ENCODE measurements around the gene RAP1A.
"Not testable (repeated sequence)": the region's sequence is repeated elsewhere in the genome, so short reads cannot be mapped to it uniquely, and the experiment has no call there.

RAP1A gene

GRCh38 chr1:111629190-111629954 is 9.8 kb downstream of the RAP1A start:
- no peak for TF ChIP-seq MAX (IDR thresholded peaks at IDR 0.05; ENCODE audit: low read depth, low read length)
- TF ChIP-seq POLR2A (IDR thresholded peaks at IDR 0.05; ENCODE audit: extremely low read depth, insufficient read length), result no peak
- no peak for TF ChIP-seq MYC (IDR thresholded peaks at IDR 0.05; ENCODE audit: low read depth, low read length)
- no peak for TF ChIP-seq CTCF (IDR thresholded peaks at IDR 0.05; ENCODE audit: low read depth, low read length)
- H3K4me3 ChIP-seq (ENCODE audit: low read depth, low read length), result no peak overlapping the region

GRCh38 chr1:111630567-111630966 is 11.0 kb downstream of the RAP1A start:
- TF ChIP-seq POLR2A (IDR thresholded peaks at IDR 0.05; ENCODE audit: extremely low read depth, insufficient read length) (no peak), MAX (IDR thresholded peaks at IDR 0.05; ENCODE audit: low read depth, low read length) (no peak), MYC (IDR thresholded peaks at IDR 0.05; ENCODE audit: low read depth, low read length) (no peak), CTCF (IDR thresholded peaks at IDR 0.05; ENCODE audit: low read depth, low read length) (no peak)
- DNase-seq (ENCODE audit: low read depth), result no peak
- no peak overlapping the region for H3K4me3 ChIP-seq (ENCODE audit: low read depth, low read length)

More at GRCh38 chr1:111629190-111629954, 9.8 kb downstream of the RAP1A start:
- no peak for DNase-seq (ENCODE audit: low read depth)

GRCh38 chr1:111631502-111631901 is 11.9 kb downstream of the RAP1A start:
- H3K4me3 ChIP-seq (ENCODE audit: low read depth, low read length), result no peak overlapping the region
- no peak for DNase-seq (ENCODE audit: low read depth)
- TF ChIP-seq MAX (IDR thresholded peaks at IDR 0.05; ENCODE audit: low read depth, low read length) (no peak), MYC (IDR thresholded peaks at IDR 0.05; ENCODE audit: low read depth, low read length) (no peak), POLR2A (IDR thresholded peaks at IDR 0.05; ENCODE audit: extremely low read depth, insufficient read length) (no peak), CTCF (IDR thresholded peaks at IDR 0.05; ENCODE audit: low read depth, low read length) (no peak)

GRCh38 chr1:111632771-111633170 is 13.2 kb downstream of the RAP1A start:
- not testable (repeated sequence) for DNase-seq (ENCODE audit: low read depth); H3K4me3 ChIP-seq (ENCODE audit: low read depth, low read length)

- TF ChIP-seq MYC (IDR thresholded peaks at IDR 0.05; ENCODE audit: low read depth, low read length) (no peak), MAX (IDR thresholded peaks at IDR 0.05; ENCODE audit: low read depth, low read length) (no peak), POLR2A (IDR thresholded peaks at IDR 0.05; ENCODE audit: extremely low read depth, insufficient read length) (no peak), CTCF (IDR thresholded peaks at IDR 0.05; ENCODE audit: low read depth, low read length) (no peak)
- no peak for DNase-seq (ENCODE audit: low read depth)
Measured at GRCh38 chr1:111633736-111634247, 14.2 kb downstream of the RAP1A start.

GRCh38 chr1:111635324-111636009 is 15.9 kb downstream of the RAP1A start:
- TF ChIP-seq MAX (IDR thresholded peaks at IDR 0.05; ENCODE audit: low read depth, low read length), result no peak
- no peak for TF ChIP-seq POLR2A (IDR thresholded peaks at IDR 0.05; ENCODE audit: extremely low read depth, insufficient read length)
- TF ChIP-seq CTCF (IDR thresholded peaks at IDR 0.05; ENCODE audit: low read depth, low read length), result no peak
- no peak for TF ChIP-seq MYC (IDR thresholded peaks at IDR 0.05; ENCODE audit: low read depth, low read length)
- H3K4me3 ChIP-seq (ENCODE audit: low read depth, low read length), result no peak overlapping the region

More at GRCh38 chr1:111633736-111634247, 14.2 kb downstream of the RAP1A start:
- H3K4me3 ChIP-seq (ENCODE audit: low read depth, low read length), result no peak overlapping the region

More at GRCh38 chr1:111635324-111636009, 15.9 kb downstream of the RAP1A start:
- DNase-seq (ENCODE audit: low read depth), result no peak

All from NB4 (cell line).